Bronchial epithelial cell (primary cell): ENCODE data around the gene IQGAP3. TPM values are rescaled to one million over a fixed set of nuclear protein-coding genes. Genes with fewer than 3 reads are reported as not detected.

Experiments used
- DNase-seq: peaks from one replicate; pipeline ENCODE4 v3.0.0-alpha.2; 2010; ENCODE audit warnings: low read depth
- FAIRE-seq: peaks from 2 replicates; lab custom pipeline; 2011; peaks lifted over from hg19 to GRCh38; lab: Jason Lieb, UNC
- H3K27me3 ChIP-seq: 2 replicates; pipeline ENCODE4 v1.5.1; 2011; ENCODE audit warnings: low read length; ENCODE audit not compliant: control insufficient read depth, insufficient read depth
- H3K36me3 ChIP-seq: 2 replicates; pipeline ENCODE4 v1.5.1; 2011; ENCODE audit warnings: low read length; ENCODE audit not compliant: control insufficient read depth, insufficient read depth
- H3K4me3 ChIP-seq: 2 replicates; pipeline ENCODE4 v1.5.1; 2011; ENCODE audit warnings: mild to moderate bottlenecking, low read depth, low read length, control low read depth
- CTCF ChIP-seq: IDR thresholded peaks from 2 replicates; pipeline ENCODE4 v1.5.1; 2011; ENCODE audit warnings: mild to moderate bottlenecking, moderate library complexity, low read length, control low read depth, inconsistent platforms; ENCODE audit not compliant: insufficient read depth, severe bottlenecking
- total RNA-seq: library from RNA; depleted of rRNA; stranded (reverse); fragments of >200 nt; gene quantifications from 2 replicates; pipeline ENCODE4 v1.2.1, GENCODE V29; 2014

IQGAP3 gene
- total RNA-seq, 1 donor from 2014 or later, result 0.53 TPM

GRCh38 chr1:156586892-156587477 is 14.6 kb upstream of the IQGAP3 start:
- no peaks in the 10 kb centered on the region for H3K36me3 ChIP-seq
- FAIRE-seq (no peak), DNase-seq (peak; percentile 54)
- no peak for TF ChIP-seq CTCF
- no peak overlapping the region for H3K4me3 ChIP-seq
- H3K27me3 ChIP-seq, result no peaks in the 10 kb centered on the region

- DNase-seq (no peak), FAIRE-seq (no peak)
- TF ChIP-seq CTCF, result no peak
- no peaks in the 10 kb centered on the region for H3K36me3 ChIP-seq
- no peak overlapping the region for H3K4me3 ChIP-seq
- H3K27me3 ChIP-seq, result no peaks in the 10 kb centered on the region
These were observed 14.0 kb upstream of the IQGAP3 start for GRCh38 chr1:156586323-156586722.

GRCh38 chr1:156584813-156585212 is 12.4 kb upstream of the IQGAP3 start:
- no peaks in the 10 kb centered on the region for H3K27me3 ChIP-seq
- FAIRE-seq (no peak), DNase-seq (no peak)
- no peaks in the 10 kb centered on the region for H3K36me3 ChIP-seq
- TF ChIP-seq CTCF, result peak; percentile 14
- no peak overlapping the region for H3K4me3 ChIP-seq

- FAIRE-seq (no peak), DNase-seq (peak; percentile 75)
- Histone ChIP-seq H3K27me3 (no peaks in the 10 kb centered on the region), H3K36me3 (no peaks in the 10 kb centered on the region), H3K4me3 (no peak overlapping the region)
- peak; percentile 91 for TF ChIP-seq CTCF
These were observed 11.7 kb upstream of the IQGAP3 start for GRCh38 chr1:156583821-156584622.

GRCh38 chr1:156582388-156583017 is 10.1 kb upstream of the IQGAP3 start:
- Histone ChIP-seq H3K4me3 (no peak overlapping the region), H3K27me3 (no peaks in the 10 kb centered on the region), H3K36me3 (no peaks in the 10 kb centered on the region)
- TF ChIP-seq CTCF, result no peak
- no peak for FAIRE-seq
- no peak for DNase-seq
